NOMO-1 (cell line): ENCODE data around the gene GALNTL6.
"Not testable (repeated sequence)": the region's sequence is repeated elsewhere in the genome, so short reads cannot be mapped to it uniquely, and the experiment has no call there.

Experiments
- DNase-seq, 2 experiments: peaks; one replicate each; lab custom pipeline; 2025; ENCODE audit not compliant: unreplicated experiment in 2 of 2; lab: John Stamatoyannopoulos, UW

The GALNTL6 gene

DNA sequence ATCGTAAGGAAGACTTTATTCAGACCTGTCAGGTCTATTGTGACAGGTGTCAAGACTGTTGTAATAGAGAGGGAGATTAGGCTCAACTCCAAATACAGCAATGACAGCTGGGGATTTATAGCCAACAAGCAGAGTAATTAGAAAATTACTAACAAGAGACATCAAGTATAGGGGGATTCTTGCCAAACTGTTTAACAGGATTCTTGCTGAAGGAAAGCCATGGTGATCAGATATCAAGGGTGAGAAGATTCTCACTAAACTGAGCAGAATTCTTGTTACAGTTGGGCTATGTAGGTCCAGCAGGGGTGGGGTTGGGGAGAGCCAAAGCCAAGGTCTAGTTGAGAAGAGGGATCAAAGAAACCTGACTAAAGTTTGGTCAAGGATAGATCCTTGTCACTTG is 894.4 kb downstream of the GALNTL6 start:
- no peak for DNase-seq

DNA sequence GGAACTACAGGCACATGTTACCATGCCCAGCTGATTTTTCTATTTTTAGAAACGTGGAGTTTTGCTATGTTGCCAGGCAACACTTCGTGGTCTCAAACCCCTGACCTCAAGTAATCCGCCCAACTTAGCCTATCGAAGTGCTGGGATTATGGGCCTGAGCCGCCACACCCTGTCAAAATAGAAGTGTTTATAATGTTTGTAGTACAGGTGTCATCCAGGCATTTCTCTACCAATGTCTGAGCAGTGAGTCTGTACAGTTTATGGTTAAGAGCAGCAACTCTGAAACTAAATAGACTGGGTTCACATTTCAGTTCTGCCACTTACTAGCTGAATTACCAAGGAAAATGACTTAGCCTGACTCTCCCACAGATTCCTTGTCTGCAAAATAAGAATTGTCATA is 895.0 kb downstream of the GALNTL6 start:
- no peak for DNase-seq

DNA sequence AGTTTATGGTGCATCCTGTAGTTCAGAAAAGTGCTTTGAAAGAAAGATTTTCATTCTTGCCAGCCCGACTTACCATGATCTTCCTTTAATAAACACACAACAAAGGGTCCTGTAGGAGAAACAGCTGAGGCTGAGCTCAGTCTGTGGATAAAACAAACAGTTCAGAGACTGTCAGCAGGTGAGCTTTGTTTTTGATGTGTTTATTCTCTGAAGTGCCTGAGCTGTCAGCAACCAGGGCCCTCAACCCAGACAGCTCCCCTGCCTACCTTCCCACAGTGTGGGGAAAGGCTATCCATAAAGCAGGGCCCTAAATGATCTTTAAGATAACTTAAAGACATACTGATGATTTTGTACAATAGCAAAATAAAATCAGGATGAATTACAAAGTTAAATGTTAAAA is 896.2 kb downstream of the GALNTL6 start:
- DNase-seq = no peak

DNA sequence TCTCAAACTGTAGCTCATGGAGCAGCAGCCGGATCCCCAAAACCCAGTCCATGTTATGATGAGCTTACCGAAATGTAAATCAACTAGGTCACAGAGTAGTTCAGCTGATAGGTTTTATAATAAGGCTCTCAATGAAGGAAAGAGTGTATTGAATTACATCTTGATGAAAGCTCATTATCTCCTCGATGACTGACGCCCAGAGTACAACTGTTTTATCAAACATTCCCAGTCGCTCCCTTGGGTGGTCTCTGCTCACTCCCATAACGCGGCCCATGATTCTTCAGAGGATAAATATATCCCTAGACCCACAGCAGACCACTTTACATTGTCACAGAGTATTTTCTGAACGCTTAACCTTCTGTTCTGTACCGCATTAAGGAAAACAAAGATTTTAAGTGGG is 903.1 kb downstream of the GALNTL6 start:
- no peak for DNase-seq

DNA sequence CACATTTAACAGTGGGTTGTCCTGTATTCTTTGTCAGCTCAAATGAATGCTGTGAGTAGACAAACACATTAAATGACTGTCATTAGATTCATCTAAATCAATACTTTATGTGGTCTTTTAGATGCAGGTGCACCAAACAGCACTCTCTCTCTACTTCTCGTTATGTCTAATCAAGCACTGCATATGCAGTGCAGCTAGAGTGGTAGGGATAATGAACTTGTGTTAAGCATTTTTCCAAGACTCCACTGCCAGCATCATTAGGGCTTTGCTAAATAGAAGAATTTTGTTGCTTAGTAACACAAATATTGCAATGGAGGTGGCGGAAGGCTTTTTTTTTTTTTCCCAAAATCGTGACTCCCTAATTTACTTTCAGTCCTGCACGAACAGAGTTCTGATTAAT is 908.5 kb downstream of the GALNTL6 start:
- DNase-seq = no peak

DNA sequence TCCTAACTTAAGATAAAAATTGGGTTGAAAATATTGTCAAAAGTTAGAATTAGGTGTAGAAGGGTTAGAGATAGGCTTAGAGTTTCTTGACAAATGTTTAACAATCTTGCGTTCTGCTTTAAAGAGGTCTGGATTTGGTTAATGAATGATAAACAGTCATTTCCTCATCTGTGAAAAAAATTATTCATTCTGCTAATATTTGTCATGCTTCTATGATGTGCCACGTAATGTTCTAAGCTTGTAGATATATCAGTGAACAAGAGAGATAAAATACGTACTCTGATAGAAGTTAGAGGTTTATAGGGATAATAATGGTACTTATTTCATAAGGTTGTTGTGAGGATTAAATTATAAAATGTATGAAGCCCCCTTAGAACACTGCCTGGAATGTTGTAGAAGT is 912.4 kb downstream of the GALNTL6 start:
- no peak for DNase-seq

DNA sequence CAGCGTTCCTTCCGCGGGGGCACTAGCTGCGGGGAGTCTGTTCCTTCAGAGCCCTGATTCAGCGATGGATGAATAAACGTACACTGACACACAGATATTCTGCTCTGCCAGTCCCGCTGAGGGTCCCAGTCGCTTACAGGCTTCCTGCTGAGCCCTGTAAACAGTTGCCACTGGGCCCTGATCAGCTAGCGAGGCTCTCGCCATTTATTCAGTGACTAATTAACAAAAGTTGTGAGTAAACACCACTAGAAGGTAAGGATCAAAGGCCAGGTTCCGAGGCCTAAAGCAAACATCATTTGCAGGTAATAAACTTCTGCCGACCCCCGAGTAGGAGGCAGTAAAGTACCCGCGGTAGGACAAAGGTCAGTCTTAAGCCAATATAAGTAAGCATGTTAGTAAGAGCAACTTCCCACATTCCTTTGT is 912.8 kb downstream of the GALNTL6 start:
- no peak for DNase-seq

DNA sequence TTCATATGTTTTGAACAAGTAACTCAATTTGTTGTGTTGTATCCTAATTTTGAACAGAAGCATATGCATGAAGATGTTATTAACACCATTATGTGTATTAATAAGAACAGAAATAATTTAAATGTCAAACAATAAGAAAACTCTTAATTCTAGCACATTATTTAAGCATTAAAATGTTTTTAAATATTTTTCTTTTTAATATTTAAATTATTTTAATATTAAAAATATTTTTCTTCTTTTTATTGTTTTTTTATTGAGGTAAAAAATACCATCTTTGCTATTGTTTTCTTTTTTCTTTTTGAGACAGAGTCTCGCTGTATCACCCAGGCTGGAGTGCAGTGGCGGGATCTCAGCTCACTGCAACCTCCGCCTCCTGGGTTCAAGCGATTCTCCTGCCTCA is 914.4 kb downstream of the GALNTL6 start:
- DNase-seq = no peak

DNA sequence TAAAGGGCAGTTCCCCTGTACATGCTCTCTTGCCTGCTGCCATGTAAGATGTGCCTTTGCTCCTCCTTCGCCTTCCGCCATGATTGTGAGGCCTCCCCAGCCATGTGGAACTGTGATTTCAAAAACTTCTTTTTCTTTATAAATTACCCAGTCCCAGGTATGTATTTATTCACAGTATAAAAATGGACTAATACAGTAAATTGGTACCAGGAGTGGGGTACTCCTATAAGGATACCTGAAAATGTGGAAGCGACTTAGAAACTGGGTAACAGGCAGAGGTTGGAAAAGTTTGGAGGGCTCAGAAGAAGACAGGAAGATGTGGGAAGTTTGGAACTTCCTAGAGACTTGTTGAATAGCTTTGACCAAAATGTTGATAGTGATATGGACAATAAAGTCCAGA is 920.4 kb downstream of the GALNTL6 start:
- not testable (repeated sequence) for DNase-seq

DNA sequence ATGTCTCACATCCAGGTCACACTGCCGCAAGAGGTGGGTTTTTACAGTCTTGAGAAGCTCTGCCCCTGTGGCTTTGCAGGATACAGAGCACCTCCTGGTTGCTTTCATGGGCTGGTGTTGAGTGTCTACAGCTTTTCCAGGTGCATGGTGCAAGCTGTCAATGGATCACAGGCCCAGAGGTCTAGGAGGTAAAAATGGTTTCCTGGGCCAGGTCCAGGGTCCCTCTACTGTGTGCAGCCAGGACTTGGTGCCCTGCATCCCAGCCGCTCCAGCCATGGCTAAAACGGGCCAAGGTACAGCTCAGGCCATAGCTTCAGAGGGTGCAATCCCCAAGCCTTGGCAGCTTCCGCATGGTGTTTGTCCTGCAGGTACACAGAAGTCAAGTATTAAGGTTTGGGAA is 921.4 kb downstream of the GALNTL6 start:
- no peak for DNase-seq

DNA sequence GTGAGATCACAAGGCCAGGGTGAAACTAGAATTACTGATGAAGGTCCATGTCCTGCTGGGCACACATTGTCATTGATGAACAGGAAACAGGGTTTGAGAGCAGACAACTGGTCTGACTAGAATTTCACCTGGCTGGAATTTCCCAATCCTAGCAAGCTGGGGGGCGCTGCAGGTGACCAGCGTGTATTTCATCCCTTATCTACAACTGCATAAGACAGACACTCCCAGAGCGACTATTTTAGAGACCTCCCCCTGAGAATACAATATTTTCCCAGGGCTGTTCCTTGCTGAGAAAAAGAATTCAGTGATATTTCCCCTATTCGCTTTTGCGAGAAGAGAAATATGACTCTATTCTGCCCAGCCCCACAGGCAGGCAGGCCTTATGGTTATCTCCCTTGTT is 922.8 kb downstream of the GALNTL6 start:
- DNase-seq = no peak

DNA sequence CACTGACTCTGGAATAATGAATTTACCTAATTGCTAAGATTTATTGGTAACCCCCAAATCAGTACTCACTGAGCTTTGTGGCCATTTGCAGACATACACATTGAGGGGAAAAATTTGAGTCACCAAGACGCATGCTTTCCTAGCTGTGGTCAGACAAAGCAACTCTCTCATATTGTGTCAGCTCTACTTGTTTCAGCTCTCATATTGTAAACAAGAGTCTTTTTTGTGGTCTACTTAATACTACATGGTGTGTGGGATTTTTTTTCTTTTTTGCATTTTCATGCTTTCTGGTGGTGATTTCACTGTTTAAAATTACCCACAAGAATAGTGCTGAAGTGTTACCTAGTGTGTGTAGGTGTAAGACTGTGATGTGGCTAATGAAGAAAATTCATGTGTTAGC is 927.2 kb downstream of the GALNTL6 start:
- DNase-seq = no peak

DNA sequence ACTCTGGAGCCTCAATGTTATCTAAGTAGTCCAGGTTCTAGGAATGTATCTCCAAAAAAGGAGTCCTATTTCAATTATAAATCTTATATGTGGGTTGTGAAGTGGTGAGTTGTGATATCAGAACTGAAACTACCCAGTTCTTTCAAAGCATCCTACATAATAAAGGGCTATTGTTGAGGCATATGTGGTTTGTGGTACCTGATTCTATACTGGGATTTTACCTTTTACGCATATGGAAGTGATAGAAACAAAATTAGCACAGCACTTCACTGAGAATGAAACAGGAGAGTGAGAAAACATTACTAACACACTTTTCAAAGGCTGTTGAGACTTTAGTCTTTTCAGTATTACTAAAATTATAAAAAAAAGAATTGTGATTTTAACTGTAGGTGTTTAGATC is 937.7 kb downstream of the GALNTL6 start:
- no peak for DNase-seq

DNA sequence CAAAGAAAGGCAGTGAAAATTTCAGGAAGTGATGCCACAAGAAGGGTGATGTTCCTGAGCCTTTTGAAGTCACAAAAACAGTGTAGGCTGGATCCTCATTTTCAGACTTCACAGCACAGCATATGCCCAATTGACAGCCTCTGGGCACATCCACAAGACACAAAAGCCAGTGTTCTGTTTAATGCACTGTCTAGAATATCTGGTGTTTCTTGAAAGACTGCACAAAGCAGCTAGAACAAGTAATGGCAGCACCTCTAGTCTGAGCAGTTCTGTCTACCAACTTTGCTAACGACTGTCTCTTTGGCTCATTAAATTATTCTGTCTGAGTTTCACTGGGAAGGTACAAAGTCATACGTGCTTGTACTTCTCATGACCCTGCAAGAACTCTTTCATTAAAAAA is 938.3 kb downstream of the GALNTL6 start:
- DNase-seq = no peak

DNA sequence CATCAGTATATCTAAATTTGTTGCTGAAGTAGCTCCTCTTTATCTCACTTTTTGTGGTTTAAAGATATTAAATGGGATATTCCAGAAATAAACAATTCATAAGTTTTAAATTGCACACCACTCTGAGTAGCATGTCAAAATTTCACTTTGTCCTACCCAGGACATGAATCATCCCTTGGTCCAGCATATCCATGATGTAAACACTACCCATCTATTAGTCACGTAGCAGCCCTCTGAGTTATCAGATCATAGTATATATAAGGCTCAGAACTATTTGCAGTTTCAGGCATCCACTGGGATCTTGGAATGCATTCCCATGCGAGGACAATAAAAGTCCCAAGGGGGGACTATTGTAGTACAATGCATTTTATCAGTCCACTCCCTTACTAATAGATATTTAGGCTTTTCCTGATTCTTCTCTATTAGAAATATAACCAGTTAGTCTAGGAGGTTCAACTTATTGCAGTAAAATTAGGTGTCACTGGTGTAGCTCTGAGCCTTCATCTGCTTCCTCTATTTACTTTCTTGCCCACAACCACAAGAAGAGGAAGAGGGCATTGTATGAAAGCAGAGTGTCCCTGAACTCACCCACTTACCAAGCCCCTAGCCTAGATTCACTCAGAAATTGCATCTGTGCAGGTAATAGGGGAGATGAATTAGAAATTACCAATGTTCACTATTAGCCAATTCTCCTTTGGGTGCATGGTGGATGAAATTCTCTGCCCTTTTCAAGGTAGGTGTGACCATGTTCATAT is 945.6 kb downstream of the GALNTL6 start:
- peak; percentile 80 to 95 for DNase-seq

DNA sequence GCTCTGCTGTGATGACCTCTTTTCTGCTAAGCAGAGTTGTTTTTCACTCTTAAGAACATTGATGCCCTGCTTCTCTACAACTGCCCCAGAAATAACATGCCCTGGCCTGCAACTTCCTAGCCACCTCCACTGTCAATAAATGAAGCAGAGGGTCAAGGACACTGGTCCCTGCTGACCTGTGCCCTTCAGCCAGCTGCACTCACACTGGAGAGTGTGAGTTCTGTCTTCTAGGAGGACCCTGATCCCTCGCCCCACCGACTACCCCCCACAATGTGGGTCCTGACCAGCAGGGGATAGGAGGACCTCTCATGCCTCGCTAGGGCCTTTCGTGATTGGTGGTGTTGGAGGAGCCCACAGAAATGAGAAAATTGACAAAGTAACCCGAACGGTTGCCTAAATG is 947.3 kb downstream of the GALNTL6 start:
- no peak for DNase-seq

DNA sequence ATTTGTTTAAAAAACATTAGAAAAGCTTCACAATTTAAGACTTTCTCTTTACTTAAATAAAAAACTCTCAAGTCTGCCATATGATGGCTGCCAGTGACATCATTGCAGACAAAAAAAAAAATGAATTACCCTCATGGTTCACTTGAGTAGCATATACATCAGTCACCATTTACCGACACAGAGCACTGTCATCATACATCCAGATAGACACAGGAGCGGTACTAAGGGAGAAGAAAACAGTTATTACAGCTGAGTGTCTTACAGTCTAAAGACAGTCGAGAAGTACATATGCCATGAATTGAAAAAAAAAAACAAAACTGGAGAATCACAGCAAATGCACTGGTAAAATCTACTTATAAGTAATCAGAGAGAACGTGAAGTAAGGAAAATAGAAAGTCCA is 949.7 kb downstream of the GALNTL6 start:
- no peak for DNase-seq

DNA sequence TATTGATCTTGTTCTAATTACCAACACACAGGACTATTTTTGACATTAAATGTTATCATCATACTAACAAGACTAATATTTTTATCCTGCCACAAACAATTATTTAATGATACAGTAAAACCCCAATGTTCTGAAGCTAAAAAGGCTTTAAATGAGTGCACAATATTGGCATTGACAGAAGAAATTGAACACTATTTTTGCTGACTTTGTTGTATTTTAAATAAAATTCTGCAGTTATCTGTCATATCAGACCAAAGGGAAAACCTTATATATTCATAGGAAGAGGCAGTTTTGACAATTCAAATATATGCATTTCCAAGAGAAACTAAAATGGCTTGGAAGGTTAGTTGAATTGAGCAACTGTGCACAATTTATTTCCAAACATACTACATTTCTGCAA is 957.6 kb downstream of the GALNTL6 start:
- no peak for DNase-seq

DNA sequence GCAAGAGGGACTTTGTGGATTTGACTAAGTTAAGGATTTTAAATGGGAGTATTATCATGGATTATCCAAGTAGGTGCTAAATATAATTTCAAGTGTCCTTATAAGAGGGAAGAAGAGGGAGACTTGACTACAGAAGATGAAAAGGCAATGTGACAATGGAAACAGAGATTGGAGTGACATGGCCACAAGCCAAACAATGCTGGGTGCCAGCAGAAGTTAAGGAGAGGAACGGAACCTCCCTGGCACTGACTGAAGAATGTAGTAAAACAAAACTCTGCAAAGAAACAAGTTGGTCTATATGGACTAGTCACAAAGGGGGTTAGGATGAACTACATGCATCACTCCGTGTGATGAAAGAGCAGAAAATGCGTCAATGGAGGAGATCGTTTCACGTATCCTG is 959.6 kb downstream of the GALNTL6 start:
- no peak for DNase-seq

DNA sequence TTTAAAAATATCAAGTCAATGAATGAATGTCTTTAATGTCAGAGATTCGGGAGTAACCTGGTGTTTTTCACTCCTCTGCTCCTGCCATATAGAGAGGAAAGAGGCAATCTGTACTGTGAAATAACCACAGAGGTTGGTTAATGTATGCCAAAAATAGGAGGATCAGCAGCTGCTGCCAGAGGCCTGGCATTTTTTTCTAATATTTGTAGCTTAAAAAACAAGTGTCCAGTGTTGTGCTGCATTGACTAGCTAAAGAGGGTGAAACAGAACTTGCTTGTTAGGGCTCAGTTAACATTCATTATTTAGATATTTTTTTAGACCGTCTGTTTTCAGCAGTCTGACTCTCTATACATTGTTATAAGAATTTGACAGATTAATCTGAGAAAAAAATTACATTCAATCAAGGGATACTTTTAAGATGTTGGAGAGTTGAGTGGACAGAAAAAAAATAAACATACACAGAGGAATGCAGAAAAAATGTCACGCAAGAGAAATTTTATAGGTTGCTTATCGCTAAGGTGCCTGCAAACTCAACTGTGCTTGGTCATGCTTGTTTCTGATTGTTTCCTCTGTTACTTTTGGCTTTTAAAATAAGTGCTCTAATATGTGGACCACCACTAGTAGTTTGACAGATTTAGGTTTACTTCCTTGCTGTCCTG is 963.1 kb downstream of the GALNTL6 start:
- DNase-seq = no peak

DNA sequence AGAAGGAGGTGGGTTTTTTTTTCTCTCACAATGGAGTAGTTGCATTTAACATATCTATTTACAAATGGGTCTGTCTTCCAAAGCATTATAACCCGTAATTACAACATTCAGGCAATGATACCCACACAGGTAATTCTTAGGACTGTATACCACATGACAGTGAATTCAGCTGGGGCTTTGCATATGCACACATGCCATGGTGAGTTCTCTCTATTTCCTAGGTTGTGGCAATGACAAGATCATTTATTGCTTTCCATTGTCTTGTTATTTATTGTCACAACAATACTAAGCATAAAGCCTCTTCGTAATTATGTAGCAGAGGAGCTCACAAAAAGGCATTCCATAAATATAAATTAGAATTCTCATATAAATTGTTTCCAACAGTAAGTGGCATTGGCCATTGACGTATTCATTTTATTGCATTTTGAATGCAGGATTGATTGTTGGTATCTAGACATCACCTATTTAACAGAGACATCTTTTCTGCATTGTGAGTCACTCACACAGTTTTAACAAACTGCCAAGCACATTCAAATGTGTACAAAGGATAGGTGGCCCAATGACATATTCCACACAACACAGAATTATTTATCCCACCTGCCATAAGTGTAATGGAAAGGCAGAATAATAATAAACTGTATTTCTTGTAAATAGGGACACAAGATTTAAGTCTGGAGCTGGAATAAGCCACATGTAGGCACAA is 964.7 kb downstream of the GALNTL6 start:
- no peak for DNase-seq

DNA sequence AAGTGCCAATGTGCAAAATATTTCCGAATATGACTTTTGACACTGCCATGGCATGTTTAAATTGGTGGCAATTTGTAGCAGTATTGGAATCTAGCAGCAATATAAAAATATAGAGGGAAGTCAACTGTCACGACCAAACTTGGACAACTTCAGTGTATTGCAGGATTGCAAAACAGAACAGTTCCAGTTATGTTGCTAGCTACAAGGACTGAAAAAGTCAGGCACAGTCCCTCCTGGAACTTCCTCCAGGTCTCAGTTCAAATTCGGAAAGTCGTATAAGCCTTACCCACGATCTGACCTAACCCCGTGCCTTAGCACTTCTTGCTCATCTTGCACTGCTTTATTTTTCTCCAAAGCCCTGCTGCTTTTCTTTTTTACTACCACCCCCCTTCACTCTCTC is 965.4 kb downstream of the GALNTL6 start:
- DNase-seq = peak in 1 of 2 experiments; percentile 56
